OCI-LY3 (cell line): ENCODE measurements around the gene SDK2.

Source experiments
- EZH2phosphoT487 ChIP-seq: fragments of 200-600 bp; shearing (Covaris generic); IDR thresholded peaks from 2 replicates; pipeline ENCODE4 v1.6.1; 2018; ENCODE audit warnings: antibody characterized with exemption, mixed run types, low read depth
- TF ChIP-seq, protein P1 (sequence below): fragments of 200-600, 300-600 bp; sonication (generic); IDR thresholded peaks from 2 replicates; pipeline ENCODE4 v1.5.1; 2014; ENCODE audit warnings: antibody characterized with exemption, low read length, low read depth

DNA sequence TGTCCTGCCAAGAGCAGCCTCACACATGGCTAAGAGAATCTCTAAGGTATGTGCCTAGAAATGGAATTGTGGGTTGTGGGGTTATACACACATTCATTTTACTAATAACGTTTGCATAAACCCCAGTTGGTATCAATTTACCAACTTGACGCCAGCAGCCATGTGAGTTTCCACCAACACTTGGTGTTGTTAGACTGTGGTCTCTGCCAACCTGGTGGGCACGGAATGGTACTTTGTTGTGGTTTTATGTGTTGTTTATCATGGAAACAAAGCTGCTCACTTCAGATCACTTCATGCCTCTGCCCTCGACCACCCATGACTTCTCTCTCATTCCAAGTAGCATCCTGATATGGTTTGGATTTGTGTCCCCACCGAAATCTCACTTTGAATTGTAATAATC, 180.4 kb downstream of the SDK2 start:
- TF ChIP-seq, protein P1, sequence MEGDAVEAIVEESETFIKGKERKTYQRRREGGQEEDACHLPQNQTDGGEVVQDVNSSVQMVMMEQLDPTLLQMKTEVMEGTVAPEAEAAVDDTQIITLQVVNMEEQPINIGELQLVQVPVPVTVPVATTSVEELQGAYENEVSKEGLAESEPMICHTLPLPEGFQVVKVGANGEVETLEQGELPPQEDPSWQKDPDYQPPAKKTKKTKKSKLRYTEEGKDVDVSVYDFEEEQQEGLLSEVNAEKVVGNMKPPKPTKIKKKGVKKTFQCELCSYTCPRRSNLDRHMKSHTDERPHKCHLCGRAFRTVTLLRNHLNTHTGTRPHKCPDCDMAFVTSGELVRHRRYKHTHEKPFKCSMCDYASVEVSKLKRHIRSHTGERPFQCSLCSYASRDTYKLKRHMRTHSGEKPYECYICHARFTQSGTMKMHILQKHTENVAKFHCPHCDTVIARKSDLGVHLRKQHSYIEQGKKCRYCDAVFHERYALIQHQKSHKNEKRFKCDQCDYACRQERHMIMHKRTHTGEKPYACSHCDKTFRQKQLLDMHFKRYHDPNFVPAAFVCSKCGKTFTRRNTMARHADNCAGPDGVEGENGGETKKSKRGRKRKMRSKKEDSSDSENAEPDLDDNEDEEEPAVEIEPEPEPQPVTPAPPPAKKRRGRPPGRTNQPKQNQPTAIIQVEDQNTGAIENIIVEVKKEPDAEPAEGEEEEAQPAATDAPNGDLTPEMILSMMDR: no peak
- no peak for TF ChIP-seq EZH2phosphoT487
